ENCODE results near the gene CFAP46.

CFAP46 gene

GRCh38 chr10:132879408-132880127, 62.8 kb downstream of the CFAP46 start:
- no peak for DNase-seq

- no peak for DNase-seq
Measured at GRCh38 chr10:132878730-132879407, 63.5 kb downstream of the CFAP46 start.

GRCh38 chr10:132878091-132878729, 64.2 kb downstream of the CFAP46 start:
- no peak for DNase-seq

GRCh38 chr10:132877473-132877872, 64.9 kb downstream of the CFAP46 start:
- DNase-seq = no peak

GRCh38 chr10:132876993-132877431, 65.4 kb downstream of the CFAP46 start:
- DNase-seq = no peak

- DNase-seq = no peak
Measured at GRCh38 chr10:132876131-132876860, 66.1 kb downstream of the CFAP46 start.

- DNase-seq = no peak
Measured at GRCh38 chr10:132875435-132875834, 66.9 kb downstream of the CFAP46 start.

GRCh38 chr10:132873395-132873794, 69.0 kb downstream of the CFAP46 start:
- DNase-seq = no peak

- no peak for DNase-seq
Measured at GRCh38 chr10:132872658-132873057, 69.7 kb downstream of the CFAP46 start.

GRCh38 chr10:132870426-132870825, 71.9 kb downstream of the CFAP46 start:
- no peak for DNase-seq

GRCh38 chr10:132869621-132870020, 72.7 kb downstream of the CFAP46 start:
- DNase-seq = no peak

GRCh38 chr10:132868995-132869394, 73.4 kb downstream of the CFAP46 start:
- DNase-seq = no peak

GRCh38 chr10:132867801-132868644, 74.3 kb downstream of the CFAP46 start:
- DNase-seq = no peak

- DNase-seq = no peak
Measured at GRCh38 chr10:132866601-132867381, 75.6 kb downstream of the CFAP46 start.

GRCh38 chr10:132865851-132866600, 76.3 kb downstream of the CFAP46 start:
- no peak for DNase-seq

GRCh38 chr10:132865171-132865631, 77.2 kb downstream of the CFAP46 start:
- no peak for DNase-seq

- DNase-seq = no peak
Measured at GRCh38 chr10:132862485-132863420, 79.6 kb downstream of the CFAP46 start.

GRCh38 chr10:132861884-132862461, 80.4 kb downstream of the CFAP46 start:
- no peak for DNase-seq

- no peak for DNase-seq
Measured at GRCh38 chr10:132861116-132861691, 81.2 kb downstream of the CFAP46 start.

Measured in activated CD4-positive, alpha-beta T cell treated with anti-CD3 and anti-CD28 coated beads for 4 hours (primary cell).